Left ventricle myocardium superior (tissue), 1 donor: Measurements from ENCODE around the gene CASKIN1. TPM values are rescaled to one million over a fixed set of nuclear protein-coding genes. Genes with fewer than 3 reads are reported as not detected.

Experiments
- ATAC-seq: fragments of 200-7000 bp; cut with Tn5 transposase; one replicate; pipeline ENCODE4 v1.9.1; 2020; ENCODE audit warnings: mild to moderate bottlenecking, moderate library complexity
- DNase-seq: peaks from one replicate; pipeline ENCODE4 v3.0.0-alpha.2; 2020
- intact Hi-C: fragments of 100-400 bp; cut with micrococcal nuclease; formaldehyde crosslinking; loops from one replicate; pipeline ENCODE4 v1.11.0; 2022
- total RNA-seq: library from RNA; stranded (reverse); fragmentation: NEBNext Ultra II Directional; extraction: Animal tissue kit (Norgen Biotek cat#: 25700); gene quantifications from one replicate; pipeline ENCODE4 v1.2.1, GENCODE V29; 2021
- donor health status: DM: no; HTN: yes; CAD: no; lungs with severe emphysema.

Gene CASKIN1
- total RNA-seq, 1 donor from 2014 or later, result 9.2 TPM

DNA sequence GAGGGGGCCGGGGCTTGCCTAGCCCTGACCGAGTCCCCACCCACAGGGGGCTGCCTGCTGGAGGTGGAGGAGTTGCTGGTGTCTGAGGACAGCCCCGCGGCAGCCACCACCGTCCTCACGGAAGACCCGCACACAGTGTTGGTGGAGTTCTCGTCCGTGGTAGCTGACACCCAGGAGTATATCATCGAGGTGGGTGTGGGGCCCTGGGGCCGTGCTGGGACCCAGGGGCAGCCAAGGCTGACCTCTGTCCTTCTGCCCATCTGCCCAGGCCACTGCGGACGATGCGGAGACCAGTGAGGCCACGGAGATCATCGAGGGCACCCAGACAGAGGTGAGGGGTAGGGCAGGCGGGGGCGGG, 38.4 kb upstream of the CASKIN1 start:
- ATAC-seq, result no peak
- intact Hi-C loops, result no loop called here

GRCh38 chr16:2233872-2234812, 37.7 kb upstream of the CASKIN1 start:
- DNase-seq (peak; percentile 27), ATAC-seq (no peak)
- intact Hi-C loops, result no loop called here

More for the DNA sequence above, 38.4 kb upstream of the CASKIN1 start:
- peak; percentile 26 for DNase-seq

DNA sequence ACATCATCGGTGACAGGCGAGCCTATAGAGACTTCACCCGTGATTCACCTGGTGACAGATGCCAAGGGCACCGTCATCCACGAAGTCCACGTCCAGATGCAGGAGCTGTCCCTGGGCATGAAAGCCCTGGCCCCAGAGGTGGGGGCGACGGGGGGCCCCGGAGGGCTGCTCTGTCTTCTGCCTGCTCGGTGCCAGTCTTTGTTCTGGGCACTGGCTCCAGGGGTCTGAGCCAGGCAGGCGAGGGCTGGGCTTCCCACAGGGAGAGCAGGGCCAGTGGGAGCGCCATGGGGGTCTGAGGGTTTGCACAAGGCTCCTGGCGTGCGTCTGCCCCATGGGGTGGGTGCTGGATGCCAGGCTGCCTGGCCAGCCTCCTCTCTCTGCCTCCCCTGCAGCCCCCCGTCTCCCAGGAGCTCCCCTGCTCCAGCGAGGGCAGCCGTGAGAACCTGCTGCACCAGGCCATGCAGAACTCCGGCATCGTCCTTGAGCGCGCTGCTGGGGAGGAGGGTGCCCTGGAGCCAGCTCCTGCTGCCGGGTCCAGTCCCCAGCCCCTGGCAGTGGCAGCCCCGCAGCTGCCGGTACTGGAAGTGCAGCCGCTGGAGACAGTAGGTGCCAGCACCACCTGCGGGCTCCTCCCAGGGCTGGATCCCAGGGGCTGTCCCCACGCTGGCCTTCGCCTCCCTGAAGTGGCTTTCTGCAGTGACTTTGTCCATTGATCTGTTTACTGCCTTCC, 36.8 kb upstream of the CASKIN1 start:
- peak; percentile 22 for DNase-seq
- no peak for ATAC-seq
- intact Hi-C loops, result no loop called here

DNA sequence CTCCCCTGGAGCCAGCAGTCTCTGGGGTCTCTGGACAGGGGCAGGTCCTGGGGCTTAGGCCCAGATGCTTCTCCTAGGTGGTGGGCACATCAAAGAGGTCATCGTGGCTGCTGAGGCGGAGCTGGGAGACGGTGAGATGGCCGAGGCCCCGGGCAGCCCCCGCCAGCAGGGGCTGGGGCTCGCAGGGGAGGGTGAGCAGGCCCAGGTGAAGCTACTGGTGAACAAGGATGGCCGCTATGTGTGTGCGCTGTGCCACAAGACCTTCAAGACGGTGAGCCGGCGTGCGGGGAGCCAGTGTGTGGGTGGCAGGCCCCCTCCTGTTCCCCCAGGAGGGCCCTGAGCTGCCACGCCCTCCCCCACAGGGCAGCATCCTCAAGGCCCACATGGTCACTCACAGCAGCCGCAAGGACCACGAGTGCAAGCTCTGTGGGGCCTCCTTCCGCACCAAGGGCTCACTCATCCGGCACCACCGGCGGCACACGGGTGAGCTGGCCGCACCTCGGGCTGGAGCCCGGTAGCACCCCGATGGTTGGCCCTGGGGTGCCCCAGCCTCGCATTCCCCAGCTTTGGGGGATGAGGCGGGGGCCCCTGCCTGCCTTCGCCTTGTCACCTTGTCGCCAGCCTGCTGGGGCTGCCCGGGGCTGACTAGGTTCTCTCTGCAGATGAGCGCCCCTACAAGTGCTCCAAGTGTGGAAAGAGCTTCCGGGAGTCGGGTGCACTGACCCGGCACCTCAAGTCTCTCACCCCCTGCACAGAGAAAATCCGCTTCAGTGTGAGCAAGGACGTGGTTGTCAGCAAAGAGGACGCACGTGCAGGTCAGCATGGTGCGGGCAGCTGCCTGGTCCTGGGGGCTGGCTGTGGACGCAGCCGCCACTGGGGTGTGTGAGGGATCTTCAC, 35.9 kb upstream of the CASKIN1 start:
- intact Hi-C loops, result no loop called here
- no peak for DNase-seq
- no peak for ATAC-seq

- intact Hi-C loops, result no loop called here
- DNase-seq (no peak), ATAC-seq (no peak)
These were observed 34.9 kb upstream of the CASKIN1 start for GRCh38 chr16:2231016-2231931.

GRCh38 chr16:2230376-2230775, 34.0 kb upstream of the CASKIN1 start:
- DNase-seq, result no peak
- intact Hi-C loops, result no loop called here
- no peak for ATAC-seq

DNA sequence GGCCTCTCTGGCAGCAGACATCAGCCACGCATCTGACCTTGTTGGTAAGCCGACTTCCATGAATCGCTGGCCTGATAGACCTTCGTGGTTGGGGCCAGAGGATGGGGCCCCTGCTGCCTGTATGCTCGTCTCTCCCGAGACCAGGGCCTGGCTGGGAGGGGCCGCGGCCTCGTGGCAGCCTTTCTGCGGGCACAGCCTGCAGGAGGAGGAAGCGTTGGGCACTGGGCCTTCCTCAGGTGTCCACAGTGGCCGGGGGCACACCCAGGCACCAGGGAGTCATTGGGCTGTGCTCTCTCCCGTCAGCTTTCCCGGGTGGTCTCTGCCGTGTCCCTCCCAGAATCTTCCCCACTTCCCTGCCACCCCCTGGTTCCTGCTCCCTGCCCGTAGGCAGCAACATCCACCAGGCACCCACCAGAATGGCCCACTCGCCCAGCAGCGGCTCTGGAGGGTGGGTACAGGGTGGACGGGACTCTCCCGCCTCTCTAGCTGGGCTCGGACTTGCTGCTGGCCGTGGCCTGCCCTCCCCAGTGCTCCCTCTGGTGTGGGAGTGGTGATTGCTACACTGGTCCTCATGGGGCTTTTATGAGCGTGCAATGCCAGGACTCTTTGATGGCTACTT, 33.3 kb upstream of the CASKIN1 start:
- ATAC-seq (no peak), DNase-seq (no peak)
- intact Hi-C loops, result no loop called here

DNA sequence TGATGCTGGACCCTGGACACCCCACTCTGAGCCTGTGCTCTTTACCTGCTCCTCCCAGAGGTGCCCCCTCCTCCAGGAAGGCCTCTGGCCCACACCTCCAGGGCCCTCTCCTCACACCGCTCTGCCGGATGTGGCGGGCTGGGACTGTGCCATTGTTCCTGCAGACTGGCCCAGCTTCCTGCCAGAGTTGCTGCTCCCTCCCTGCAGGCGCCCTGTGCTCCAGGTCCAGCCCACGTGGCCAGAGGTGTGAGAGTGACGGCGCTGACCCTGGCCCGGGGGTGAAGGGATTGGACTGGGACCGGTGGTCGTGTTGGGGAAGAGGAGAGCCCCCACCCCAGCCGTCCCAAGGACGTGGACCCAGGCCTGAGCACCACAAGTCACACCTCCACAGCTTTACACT, 32.7 kb upstream of the CASKIN1 start:
- ATAC-seq, result no peak
- intact Hi-C loops, result no loop called here
- no peak for DNase-seq

GRCh38 chr16:2228161-2228824, 31.9 kb upstream of the CASKIN1 start:
- no peak for ATAC-seq

GRCh38 chr16:2226918-2227317, 30.5 kb upstream of the CASKIN1 start:
- intact Hi-C loops, result no loop called here
- DNase-seq (no peak), ATAC-seq (no peak)

More at GRCh38 chr16:2228161-2228824, 31.9 kb upstream of the CASKIN1 start:
- peak; percentile 25 for DNase-seq
- intact Hi-C loops, result no loop called here

- ATAC-seq, result no peak
- intact Hi-C loops, result no loop called here
These were observed 29.9 kb upstream of the CASKIN1 start for GRCh38 chr16:2226245-2226793.

GRCh38 chr16:2223942-2224486, 27.6 kb upstream of the CASKIN1 start:
- ATAC-seq (peak; percentile 53), DNase-seq (no peak)
- intact Hi-C loops, result no loop called here

More at GRCh38 chr16:2226245-2226793, 29.9 kb upstream of the CASKIN1 start:
- DNase-seq, result no peak

DNA sequence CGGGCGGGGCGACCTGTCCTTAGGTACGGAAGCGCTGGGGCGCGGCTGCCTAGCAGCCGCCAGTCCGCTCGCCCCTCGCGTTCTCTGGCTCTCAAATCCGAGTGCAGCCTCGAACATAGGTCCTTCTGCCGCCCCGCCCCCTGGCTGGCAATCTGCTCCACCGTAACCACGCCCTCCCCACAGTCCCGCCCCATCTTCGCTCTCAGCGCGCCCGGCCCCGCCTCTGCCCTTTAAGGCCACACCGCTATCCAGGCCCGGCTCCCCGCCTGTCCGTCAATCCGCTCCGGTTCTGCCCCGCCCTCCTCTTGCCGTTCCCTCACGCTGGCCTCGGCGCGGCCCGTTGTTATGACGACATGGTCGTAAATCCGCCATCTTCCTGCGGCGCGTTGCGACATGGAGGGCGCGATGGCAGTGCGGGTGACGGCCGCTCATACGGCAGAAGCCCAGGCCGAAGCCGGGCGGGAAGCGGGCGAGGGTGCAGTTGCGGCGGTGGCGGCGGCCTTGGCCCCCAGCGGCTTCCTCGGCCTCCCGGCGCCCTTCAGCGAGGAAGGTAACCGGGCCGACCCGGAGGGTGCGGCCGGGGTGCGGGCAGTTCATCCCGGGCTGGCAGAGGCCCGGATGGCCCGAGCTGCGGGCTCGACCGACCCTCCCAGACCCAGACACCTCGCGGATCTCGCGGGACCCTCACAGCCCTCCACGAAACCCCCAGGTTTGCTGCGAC, 27.0 kb upstream of the CASKIN1 start, which contains the start of gene E4F1:
Gene E4F1 (plus strand): TSS at position 371 of the 721 bp plus-strand sequence. CDS start 23 bp downstream, at position 394.
- DNase-seq, result peak; percentile 100
- peak; percentile 99 for ATAC-seq
- intact Hi-C loops, result no loop called here

- ATAC-seq, result no peak
- intact Hi-C loops, result no loop called here
- no peak for DNase-seq
These were observed 19.9 kb upstream of the CASKIN1 start for GRCh38 chr16:2216330-2216729.

DNA sequence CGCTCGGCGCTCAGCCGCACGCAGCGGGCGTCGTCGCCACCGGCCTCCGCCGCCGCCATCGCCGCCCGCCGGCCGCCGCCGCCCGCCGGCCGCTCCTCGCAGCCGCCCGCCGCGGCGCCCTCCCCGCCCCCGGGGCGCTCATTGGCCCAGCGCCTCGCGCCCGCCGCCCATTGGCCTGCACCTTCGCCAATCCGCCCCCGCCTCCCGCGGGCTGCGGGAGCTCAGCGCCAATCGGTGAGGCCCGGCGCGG, 18.2 kb upstream of the CASKIN1 start, which contains the start of gene PGP:
Gene PGP (minus strand): TSS at position 122 of the 250 bp plus-strand sequence. CDS start 63 bp downstream, at position 59.
- intact Hi-C loops, result no loop called here
- DNase-seq, result no peak
- peak; percentile 84 for ATAC-seq
